Amniotic epithelial cell (primary cell): ENCODE results near the gene MFAP1.
"Not testable (repeated sequence)": the region's sequence is repeated elsewhere in the genome, so short reads cannot be mapped to it uniquely, and the experiment has no call there.

ENCODE experiments used
- DNase-seq: peaks from one replicate; pipeline ENCODE4 v3.0.0-alpha.2; 2010; ENCODE audit warnings: low read depth

The MFAP1 gene

GRCh38 chr15:43824302-43825246 lies at the start of gene MFAP1:
Gene MFAP1 (minus strand): TSS chr15:43824690. CDS start chr15:43824569, 121 bp downstream.
- DNase-seq: peak; percentile 97

GRCh38 chr15:43873651-43874050 lies 49.2 kb upstream of the MFAP1 start:
- no peak for DNase-seq

- DNase-seq: peak; percentile 76
Measured at GRCh38 chr15:43872416-43873020, 48.0 kb upstream of the MFAP1 start.

- DNase-seq: no peak
Measured at GRCh38 chr15:43871835-43872234, 47.3 kb upstream of the MFAP1 start.

GRCh38 chr15:43868406-43868805 lies 43.9 kb upstream of the MFAP1 start:
- DNase-seq: no peak

- DNase-seq: no peak
Measured at GRCh38 chr15:43867096-43867495, 42.6 kb upstream of the MFAP1 start.

GRCh38 chr15:43866636-43867035 lies 42.1 kb upstream of the MFAP1 start:
- not testable (repeated sequence) for DNase-seq

- no peak for DNase-seq
Measured at GRCh38 chr15:43859546-43859945, 35.1 kb upstream of the MFAP1 start.

GRCh38 chr15:43854801-43855200 lies 30.3 kb upstream of the MFAP1 start:
- DNase-seq: peak; percentile 54

GRCh38 chr15:43852607-43853006 lies 28.1 kb upstream of the MFAP1 start:
- no peak for DNase-seq

- DNase-seq: no peak
Measured at GRCh38 chr15:43851251-43851650, 26.8 kb upstream of the MFAP1 start.

- DNase-seq: peak; percentile 52
Measured at GRCh38 chr15:43845421-43845820, 20.9 kb upstream of the MFAP1 start.

GRCh38 chr15:43832485-43832884 lies 8.0 kb upstream of the MFAP1 start:
- not testable (repeated sequence) for DNase-seq

- not testable (repeated sequence) for DNase-seq
Measured at GRCh38 chr15:43831519-43832052, 7.1 kb upstream of the MFAP1 start.

- not testable (repeated sequence) for DNase-seq
Measured at GRCh38 chr15:43830691-43831275, 6.3 kb upstream of the MFAP1 start.

- DNase-seq: not testable (repeated sequence)
Measured at GRCh38 chr15:43829951-43830540, 5.6 kb upstream of the MFAP1 start.

- DNase-seq: peak; percentile 8
Measured at GRCh38 chr15:43828061-43828657, 3.7 kb upstream of the MFAP1 start.

- peak; percentile 73 for DNase-seq
Measured at GRCh38 chr15:43826508-43827341, 2.2 kb upstream of the MFAP1 start, which contains the start of gene WDR76. Gene WDR76 (plus strand): TSS chr15:43827002. CDS start chr15:43827033, 31 bp downstream.

GRCh38 chr15:43826029-43826507 lies 1.6 kb upstream of the MFAP1 start:
- DNase-seq: no peak

- not testable (repeated sequence) for DNase-seq
Measured at GRCh38 chr15:43825305-43825704, 815 bp upstream of the MFAP1 start.
